ENCODE data around the gene CCT8.

The CCT8 gene

GRCh38 chr21:29091033-29091432 is 17.6 kb upstream of the CCT8 start:
- TF ChIP-seq CTBP1 (IDR thresholded peaks at IDR 0.05; ENCODE audit: borderline replicate concordance) = no peak
- TF ChIP-seq BHLHE40 (IDR thresholded peaks at IDR 0.05; ENCODE audit: borderline replicate concordance) = no peak
- TF ChIP-seq ARNT (IDR thresholded peaks at IDR 0.05) = no peak
- no peak for TF ChIP-seq TARDBP (IDR thresholded peaks at IDR 0.05)
- no peak for TF ChIP-seq FOXA1 (IDR thresholded peaks at IDR 0.05)
- TF ChIP-seq L3MBTL2 (conservative IDR thresholded peaks at IDR 0.05) = no peak
- no peak for TF ChIP-seq HDGF (IDR thresholded peaks at IDR 0.05; ENCODE audit: borderline replicate concordance)
- no peak for TF ChIP-seq FOXM1 (IDR thresholded peaks at IDR 0.05; ENCODE audit: borderline replicate concordance)
- ChIA-PET POLR2A (no interaction called here), CTCF (interaction anchor here (0.7 to 1.7 kb wide), 4 partner anchors 11 to 1144 kb away, joined by 3 to 5 read pairs (median 4); no protein-coding TSS in a partner anchor)

DNA sequence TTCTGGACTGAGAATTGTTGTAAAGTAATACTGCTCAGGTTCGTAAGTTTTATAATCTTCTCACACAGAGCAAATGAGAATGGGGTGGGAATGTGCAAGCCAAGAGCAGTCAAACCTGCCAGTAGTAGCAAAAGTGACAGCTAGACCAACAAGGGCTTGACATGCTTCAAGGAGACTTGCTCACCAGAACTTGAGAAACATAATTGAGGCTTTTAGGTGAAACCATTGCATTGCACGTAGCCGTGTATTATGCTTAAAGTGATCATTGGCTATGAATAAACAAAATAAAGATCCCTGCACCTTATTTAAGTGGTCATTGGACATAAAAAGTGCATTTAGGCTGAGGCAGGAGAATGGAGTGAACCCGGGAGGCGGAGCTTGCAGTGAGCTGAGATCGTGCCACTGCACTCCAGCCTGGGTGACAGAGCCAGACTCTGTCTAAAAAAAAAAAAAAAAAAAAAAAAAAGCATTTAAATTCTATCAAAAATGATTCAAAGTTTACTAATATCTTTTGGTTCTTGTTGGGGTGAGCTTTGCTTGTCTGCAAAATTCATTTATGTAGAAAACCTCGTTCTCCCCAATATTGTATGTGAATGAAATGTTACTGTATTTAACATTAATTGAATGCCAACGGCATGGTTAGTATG is 11.8 kb upstream of the CCT8 start:
- ChIA-PET POLR2A (interaction anchor here (0.7 kb wide), 2 partner anchors 11 to 12 kb away, joined by 3 read pairs; no protein-coding TSS in a partner anchor), CTCF (interaction anchor here (1.2 kb wide), 1 partner anchor 291 kb away, joined by 3 read pairs; no protein-coding TSS in a partner anchor)
- no peak for DNase-seq (ENCODE audit: extremely low spot score)
- TF ChIP-seq CTBP1 (IDR thresholded peaks at IDR 0.05; ENCODE audit: borderline replicate concordance) = no peak
- no peak for TF ChIP-seq BHLHE40 (IDR thresholded peaks at IDR 0.05; ENCODE audit: borderline replicate concordance)
- no peak for TF ChIP-seq SUZ12 (IDR thresholded peaks at IDR 0.05)
- no peak for TF ChIP-seq ARNT (IDR thresholded peaks at IDR 0.05)
- TF ChIP-seq PKNOX1 (IDR thresholded peaks at IDR 0.05) = peak; percentile 38; the same call in 1 of the 2 replicates
- TF ChIP-seq LEF1 (IDR thresholded peaks at IDR 0.05; ENCODE audit: borderline replicate concordance) = no peak
- TF ChIP-seq FOXK2 (IDR thresholded peaks at IDR 0.05) = no peak
- 0 out of 2 replicates have a peak, but pooled peaks have one; percentile 6 for TF ChIP-seq L3MBTL2 (conservative IDR thresholded peaks at IDR 0.05)
- no peak for TF ChIP-seq HDGF (IDR thresholded peaks at IDR 0.05; ENCODE audit: borderline replicate concordance)
- peak; percentile 74 for TF ChIP-seq ZNF384 (IDR thresholded peaks at IDR 0.05)

More at GRCh38 chr21:29091033-29091432, 17.6 kb upstream of the CCT8 start:
- no peak for DNase-seq (ENCODE audit: extremely low spot score)

DNA sequence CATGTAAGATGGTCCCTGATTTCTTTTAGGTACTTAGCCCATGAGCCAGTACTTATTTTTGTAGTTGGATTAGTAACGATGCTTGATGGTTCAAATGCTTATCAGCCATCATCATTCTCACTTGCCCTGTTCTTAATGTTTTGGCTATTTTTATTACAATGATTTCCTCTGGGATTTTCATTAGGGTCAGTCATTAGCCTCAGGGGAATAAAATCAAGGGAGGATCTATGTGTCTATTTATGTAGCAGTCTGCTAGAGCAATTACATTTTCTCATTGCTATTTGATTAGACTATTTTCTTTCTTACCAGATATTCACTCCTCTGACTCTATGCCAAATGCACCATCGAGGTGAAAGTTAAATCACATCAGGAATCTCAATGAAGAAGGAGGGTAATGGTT is 10.9 kb upstream of the CCT8 start:
- POLR2A ChIA-PET = no interaction called here
- CTCF ChIA-PET = no interaction called here
- no peak for DNase-seq (ENCODE audit: extremely low spot score)
- TF ChIP-seq FOXK2 (IDR thresholded peaks at IDR 0.05) (no peak), HDGF (IDR thresholded peaks at IDR 0.05; ENCODE audit: borderline replicate concordance) (no peak), ELF4 (IDR thresholded peaks at IDR 0.05) (no peak), FOXA1 (IDR thresholded peaks at IDR 0.05) (no peak), PKNOX1 (IDR thresholded peaks at IDR 0.05) (no peak), TARDBP (IDR thresholded peaks at IDR 0.05) (no peak), LEF1 (IDR thresholded peaks at IDR 0.05; ENCODE audit: borderline replicate concordance) (no peak), ARNT (IDR thresholded peaks at IDR 0.05) (no peak), BHLHE40 (IDR thresholded peaks at IDR 0.05; ENCODE audit: borderline replicate concordance) (no peak), SUZ12 (IDR thresholded peaks at IDR 0.05) (no peak), CTBP1 (IDR thresholded peaks at IDR 0.05; ENCODE audit: borderline replicate concordance) (no peak), NFRKB (IDR thresholded peaks at IDR 0.05) (no peak), L3MBTL2 (conservative IDR thresholded peaks at IDR 0.05) (no peak), SP1 (IDR thresholded peaks at IDR 0.05) (no peak), FOXM1 (IDR thresholded peaks at IDR 0.05; ENCODE audit: borderline replicate concordance) (no peak), ZNF384 (IDR thresholded peaks at IDR 0.05) (no peak)

GRCh38 chr21:29083306-29083705 is 9.9 kb upstream of the CCT8 start:
- DNase-seq (ENCODE audit: extremely low spot score) = no peak
- POLR2A ChIA-PET = interaction anchor here (1.7 kb wide), 1 partner anchor 10 kb away, joined by 11 read pairs; the partner anchor contains the start of gene CCT8
- TF ChIP-seq FOXM1 (IDR thresholded peaks at IDR 0.05; ENCODE audit: borderline replicate concordance) (no peak), PKNOX1 (IDR thresholded peaks at IDR 0.05) (peak; percentile 91)
- CTCF ChIA-PET = no interaction called here

- CTCF ChIA-PET = no interaction called here
- TF ChIP-seq CTBP1 (IDR thresholded peaks at IDR 0.05; ENCODE audit: borderline replicate concordance) = no peak
- TF ChIP-seq NFRKB (IDR thresholded peaks at IDR 0.05) = no peak
- no peak for TF ChIP-seq BHLHE40 (IDR thresholded peaks at IDR 0.05; ENCODE audit: borderline replicate concordance)
- no peak for TF ChIP-seq PKNOX1 (IDR thresholded peaks at IDR 0.05)
- TF ChIP-seq LEF1 (IDR thresholded peaks at IDR 0.05; ENCODE audit: borderline replicate concordance) = no peak
- no peak for TF ChIP-seq HDGF (IDR thresholded peaks at IDR 0.05; ENCODE audit: borderline replicate concordance)
- TF ChIP-seq ELF4 (IDR thresholded peaks at IDR 0.05) = no peak
- no peak for TF ChIP-seq FOXA1 (IDR thresholded peaks at IDR 0.05)
- TF ChIP-seq FOXK2 (IDR thresholded peaks at IDR 0.05) = no peak
- TF ChIP-seq SUZ12 (IDR thresholded peaks at IDR 0.05) = no peak
- no peak for TF ChIP-seq SP1 (IDR thresholded peaks at IDR 0.05)
- no peak for TF ChIP-seq L3MBTL2 (conservative IDR thresholded peaks at IDR 0.05)
- no peak for TF ChIP-seq ARNT (IDR thresholded peaks at IDR 0.05)
- no peak for DNase-seq (ENCODE audit: extremely low spot score)
- POLR2A ChIA-PET = interaction anchor here (1.7 kb wide), 1 partner anchor 9 kb away, joined by 11 read pairs; the partner anchor contains the start of gene CCT8
These were observed 8.8 kb upstream of the CCT8 start for GRCh38 chr21:29082046-29082815.

Data from HEK293T (cell line).